Mucosa of gallbladder (tissue), 1 donor: ENCODE results near the gene ARID3A. TPM values are rescaled to one million over a fixed set of nuclear protein-coding genes. Genes with fewer than 3 reads are reported as not detected.

Experiments used
- DNase-seq: peaks from one replicate; pipeline ENCODE4 v3.0.0-alpha.2; 2020; ENCODE audit warnings: low spot score
- total RNA-seq: library from RNA; stranded (reverse); gene quantifications from one replicate; pipeline ENCODE4 v1.2.1, GENCODE V29; 2021
- donor health status: DM: no; HTN: no; CAD: no.

ARID3A gene
- total RNA-seq, 1 donor from 2014 or later, result 7.0 TPM

GRCh38 chr19:989381-990081 lies 63.7 kb downstream of the ARID3A start:
- no peak for DNase-seq

- DNase-seq, result no peak
These were observed 64.3 kb downstream of the ARID3A start for GRCh38 chr19:990119-990571.

- DNase-seq, result no peak
These were observed 64.9 kb downstream of the ARID3A start for GRCh38 chr19:990746-991145.

GRCh38 chr19:991174-991931 lies 65.5 kb downstream of the ARID3A start:
- no peak for DNase-seq

GRCh38 chr19:991932-992669 lies 66.3 kb downstream of the ARID3A start:
- DNase-seq, result no peak

GRCh38 chr19:992670-993055 lies 66.8 kb downstream of the ARID3A start:
- no peak for DNase-seq

GRCh38 chr19:993361-993830 lies 67.6 kb downstream of the ARID3A start:
- DNase-seq, result no peak

GRCh38 chr19:993831-994393 lies 68.1 kb downstream of the ARID3A start:
- no peak for DNase-seq

GRCh38 chr19:994516-994915 lies 68.7 kb downstream of the ARID3A start:
- no peak for DNase-seq

- no peak for DNase-seq
These were observed 69.4 kb downstream of the ARID3A start for GRCh38 chr19:995051-995827.

GRCh38 chr19:996051-996838 lies 70.4 kb downstream of the ARID3A start:
- DNase-seq, result no peak

- no peak for DNase-seq
These were observed 72.2 kb downstream of the ARID3A start for GRCh38 chr19:998064-998463.

- DNase-seq, result no peak
These were observed 73.5 kb downstream of the ARID3A start for GRCh38 chr19:999379-999719.

GRCh38 chr19:1000095-1000494 lies 74.3 kb downstream of the ARID3A start, which contains the start of gene GRIN3B:
GRIN3B (plus strand) TSS chr19:1000419; CDS start chr19:1000438, 19 bp downstream.
- DNase-seq, result no peak

- DNase-seq, result no peak
These were observed 75.0 kb downstream of the ARID3A start for GRCh38 chr19:1000591-1001537.

GRCh38 chr19:1001538-1002166 lies 75.8 kb downstream of the ARID3A start:
- no peak for DNase-seq

- no peak for DNase-seq
These were observed 76.8 kb downstream of the ARID3A start for GRCh38 chr19:1002600-1002999.

- no peak for DNase-seq
These were observed 77.4 kb downstream of the ARID3A start for GRCh38 chr19:1003283-1003682.
